Transverse colon (tissue), 4 donors: ENCODE data around the gene MAP4K1. TPM values are rescaled to one million over a fixed set of nuclear protein-coding genes. Genes with fewer than 3 reads are reported as not detected.
"Not testable (repeated sequence)": the region's sequence is repeated elsewhere in the genome, so short reads cannot be mapped to it uniquely, and the experiment has no call there.

Experiments
- DNase-seq: peaks from one replicate; pipeline ENCODE4 v3.0.0-alpha.2; 2019
- H3K27ac ChIP-seq, 4 donors: fragments of 200-600 bp; sonication (generic); 2 replicates each; pipeline ENCODE4 v1.5.1; 2016 to 2018; ENCODE audit warnings: inconsistent platforms in 4 of 4
- H3K27me3 ChIP-seq: fragments of 200-600 bp; sonication (generic); 2 replicates; pipeline ENCODE4 v1.5.1; 2017; ENCODE audit warnings: inconsistent platforms
- H3K36me3 ChIP-seq, 4 donors: fragments of 200-600 bp; sonication (generic); 2 replicates each; pipeline ENCODE4 v1.5.1; 2017 to 2019; ENCODE audit warnings: inconsistent platforms in 4 of 4
- H3K4me1 ChIP-seq, 4 donors: fragments of 200-600 bp; sonication (generic); 2 replicates each; pipeline ENCODE4 v1.5.1; 2017 to 2020; ENCODE audit warnings: inconsistent platforms in 4 of 4
- H3K4me3 ChIP-seq, 4 donors: fragments of 200-600 bp; sonication (generic); 1 replicate in 1 of 4; 2 replicates in 3 of 4; pipeline versions ENCODE4 v1.5.1 to v1.6.1; 2017 to 2019; ENCODE audit warnings: inconsistent platforms in 4 of 4
- H3K9me3 ChIP-seq, 2 donors: fragments of 200-600 bp; sonication (generic); 2 replicates each; pipeline ENCODE4 v1.5.1; 2017 to 2019; ENCODE audit warnings: inconsistent platforms in 2 of 2
- CTCF ChIP-seq, 5 experiments: fragments of 200-600 bp in 3 of 5; fragments of 450-650 bp in 2 of 5; sonication (generic) in 3 of 5; IDR thresholded peaks; 1 replicate in 2 of 5; 2 replicates in 3 of 5; pipeline ENCODE4 v1.5.1; 2016 to 2017; ENCODE audit warnings: antibody characterized with exemption in 5 of 5, inconsistent platforms in 3 of 5, mild to moderate bottlenecking in 2 of 5, moderate library complexity in 1 of 5
- EP300 ChIP-seq: sonication (generic); formaldehyde crosslinking; IDR thresholded peaks from one replicate; pipeline ENCODE4 v1.6.1; 2017; ENCODE audit warnings: antibody characterized with exemption, low read depth
- POLR2A ChIP-seq: fragments of 450-650 bp; IDR thresholded peaks from one replicate; pipeline ENCODE4 v1.6.1; 2016; ENCODE audit warnings: antibody characterized with exemption, mild to moderate bottlenecking, moderate library complexity
- POLR2AphosphoS5 ChIP-seq, 3 donors: sonication (generic); formaldehyde crosslinking; IDR thresholded peaks; one replicate each; pipeline ENCODE4 v1.6.1; 2016; ENCODE audit warnings: antibody characterized with exemption in 3 of 3
- WGBS, 2 donors: methylation state at CpG; one replicate each; pipeline ENCODE4 v1.1.5; 2018; ENCODE audit warnings: low coverage in 1 of 2; 5-methylcytosine and 5-hydroxymethylcytosine counted together
- in situ Hi-C, 4 donors: fragments of 200-750 bp; cut with MboI; loops; one replicate each; pipeline versions ENCODE4 v1.15.0 to v1.15.1; 2017; ENCODE audit warnings: low sequenced_read_pairs in 3 of 4, low pct_ligation_motif_present in 1 of 4, low pct_unique_long_range_greater_than_20kb in 1 of 4
- intact Hi-C: fragments of 100-400 bp; cut with DNase I; formaldehyde crosslinking; loops from one replicate; pipeline ENCODE4 v1.15.1; 2023; ENCODE audit warnings: low total_unique reads
- total RNA-seq, 4 donors: library from RNA; depleted of rRNA; stranded (reverse); fragments of >200 nt; gene quantifications; one replicate each; pipeline ENCODE4 v1.1.0, GENCODE V29; 2016

MAP4K1 gene
- total RNA-seq, 4 donors from 2014 or later = 4.0 to 49.0 (median 11.1) TPM; not detected in 1

GRCh38 chr19:38634757-38635482, 17.2 kb upstream of the MAP4K1 start:
- in situ Hi-C loops = no loop called here
- 20 to 64% methylated on average over 1 to 17 of the region's 17 CpGs for WGBS, 2 donors
- Histone ChIP-seq H3K9me3 (no peaks in the 10 kb centered on the region), H3K27me3 (no peaks in the 10 kb centered on the region), H3K36me3 (peaks cover 0 to 24% (median 12%) of the 10 kb centered on the region in 4 donors), H3K4me1 (peaks cover 7 to 34% (median 22%) of the 10 kb centered on the region in 4 donors), H3K27ac (peak overlapping the region; percentile 24 to 82 (median 74)), H3K4me3 (no peak overlapping the region)
- intact Hi-C loops = loop anchor here (10.0 kb wide), 1 partner anchor 230 kb away; the partner anchor contains the start of gene FAM98C
- TF ChIP-seq CTCF (IDR thresholded peaks at IDR 0.05) (peak; percentile 95 to 97 (median 96)), EP300 (no peak), POLR2AphosphoS5 (IDR thresholded peaks at IDR 0.05) (peak in 2 of 3 donors; percentile 7 to 15)
- DNase-seq = peak; percentile 86

- in situ Hi-C loops (no loop called here), intact Hi-C loops (loop anchor here (10.0 kb wide), 1 partner anchor 228 kb away; the partner anchor contains the start of gene FAM98C)
- TF ChIP-seq EP300 (no peak), POLR2AphosphoS5 (IDR thresholded peaks at IDR 0.05) (no peak), POLR2A (no peak), CTCF (IDR thresholded peaks at IDR 0.05) (no peak)
- no peak overlapping the region for H3K4me3 ChIP-seq
- 94 to 95% methylated on average over 2 to 16 of the region's 16 CpGs for WGBS, 2 donors
- no peaks in the 10 kb centered on the region for H3K27me3 ChIP-seq
- peaks cover 7 to 30% (median 21%) of the 10 kb centered on the region in 4 donors for H3K4me1 ChIP-seq
- peaks cover 0 to 39% (median 17%) of the 10 kb centered on the region in 4 donors for H3K36me3 ChIP-seq
- no peaks in the 10 kb centered on the region for H3K9me3 ChIP-seq
- H3K27ac ChIP-seq = no peak overlapping the region
- DNase-seq = no peak
Measured at GRCh38 chr19:38632476-38633213, 14.9 kb upstream of the MAP4K1 start.

DNA sequence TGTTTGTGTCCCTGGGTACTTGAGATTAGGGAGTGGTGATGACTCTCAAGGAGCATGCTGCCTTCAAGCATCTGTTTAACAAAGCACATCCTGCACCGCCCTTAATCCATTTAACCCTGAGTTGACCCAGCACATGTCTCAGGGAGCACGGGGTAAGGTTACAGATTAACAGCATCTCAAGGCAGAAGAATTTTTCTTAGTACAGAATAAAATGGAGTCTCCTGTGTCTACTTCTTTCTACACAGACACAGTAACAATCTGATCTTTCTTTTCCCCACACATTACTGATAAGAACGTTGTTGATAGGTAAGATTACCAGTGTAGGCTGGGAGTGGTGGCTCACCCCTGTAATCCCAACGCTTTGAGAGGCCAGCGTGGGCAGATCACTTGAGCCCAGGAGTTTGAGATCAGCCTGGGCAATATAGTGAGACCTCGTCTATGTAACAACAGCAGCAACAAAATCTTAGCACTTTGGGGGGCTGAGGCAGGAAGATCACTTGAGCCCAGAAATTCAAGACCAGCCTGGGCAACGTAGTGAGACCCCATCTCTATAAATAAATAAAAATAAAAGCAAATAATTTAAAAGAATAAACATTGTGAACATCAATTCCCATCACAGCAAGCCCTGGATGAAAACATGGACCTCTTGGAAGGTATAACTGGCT, 14.2 kb upstream of the MAP4K1 start:
- in situ Hi-C loops, DNase-seq, H3K4me3 ChIP-seq, H3K27ac ChIP-seq, H3K27me3 ChIP-seq, H3K9me3 ChIP-seq: not testable (repeated sequence)
- intact Hi-C loops = loop anchor here (10.0 kb wide), 1 partner anchor 227 kb away; the partner anchor contains the start of gene FAM98C
- Histone ChIP-seq H3K4me1 (peaks cover 7 to 23% (median 16%) of the 10 kb centered on the region in 4 donors), H3K36me3 (peaks cover 0 to 46% (median 20%) of the 10 kb centered on the region in 4 donors)
- WGBS, 2 donors = 42 to 78% methylated on average over 2 to 7 of the region's 7 CpGs

DNA sequence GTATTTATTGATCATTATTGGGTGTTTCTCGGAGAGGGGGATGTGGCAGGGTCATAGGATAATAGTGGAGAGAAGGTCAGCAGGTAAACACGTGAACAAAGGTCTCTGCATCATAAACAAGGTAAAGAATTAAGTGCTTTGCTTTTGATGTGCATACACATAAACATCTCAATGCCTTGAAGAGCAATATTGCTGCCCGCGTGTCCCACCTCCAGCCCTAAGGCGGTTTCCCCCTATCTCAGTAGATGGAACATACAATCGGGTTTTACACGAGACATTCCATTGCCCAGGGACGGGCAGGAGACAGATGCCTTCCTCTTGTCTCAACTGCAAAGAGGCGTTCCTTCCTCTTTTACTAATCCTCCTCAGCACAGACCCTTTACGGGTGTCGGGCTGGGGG, 13.5 kb upstream of the MAP4K1 start:
- H3K9me3 ChIP-seq, in situ Hi-C loops, H3K27ac ChIP-seq, DNase-seq, H3K27me3 ChIP-seq, H3K4me3 ChIP-seq: not testable (repeated sequence)
- H3K4me1 ChIP-seq = peaks cover 4 to 17% (median 10%) of the 10 kb centered on the region in 4 donors
- H3K36me3 ChIP-seq = peaks cover 0 to 52% (median 24%) of the 10 kb centered on the region in 4 donors
- intact Hi-C loops = loop anchor here (10.0 kb wide), 1 partner anchor 226 kb away; the partner anchor contains the start of gene FAM98C
- 67 to 79% methylated on average over 7 to 11 of the region's 11 CpGs for WGBS, 2 donors
